ENCODE results near the gene ASCC1. TPM values are rescaled to one million over a fixed set of nuclear protein-coding genes. Genes with fewer than 3 reads are reported as not detected.

The ASCC1 gene
- total and polyA plus RNA-seq, 2 experiments from 2014 or later: 25.2 to 30.0 TPM

DNA sequence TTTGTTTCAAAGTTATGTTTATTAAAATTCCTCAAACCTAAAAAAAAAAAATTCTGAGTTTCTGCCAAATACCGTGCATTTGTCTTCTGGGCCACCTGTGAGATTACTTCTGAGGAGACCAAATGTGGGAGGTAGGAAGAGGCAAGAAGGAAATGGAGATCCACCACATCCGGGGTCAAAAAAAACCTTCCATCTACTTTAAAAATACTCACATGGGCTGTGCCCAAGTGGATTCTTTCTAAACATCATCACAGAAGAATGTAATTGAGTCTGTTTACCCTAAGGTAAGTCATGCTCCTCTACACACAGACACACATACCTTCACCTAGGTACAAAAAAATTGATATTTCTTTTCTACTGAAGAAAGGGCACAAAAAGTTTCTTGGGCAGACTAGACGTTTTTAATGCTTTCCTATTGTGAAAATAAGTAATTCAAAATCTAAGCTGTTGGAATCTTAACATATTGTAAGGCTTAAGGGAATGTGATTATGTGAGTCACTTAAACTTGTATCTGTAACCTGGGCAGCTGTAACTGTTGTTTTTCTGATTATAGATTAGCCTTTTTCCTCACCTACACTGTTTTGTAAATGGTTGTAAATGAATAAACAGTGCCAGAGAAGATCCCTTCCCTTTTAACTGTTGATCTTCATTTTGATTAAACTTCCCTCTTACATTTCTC is 108.6 kb downstream of the ASCC1 start:
- H3K9me3 ChIP-seq (ENCODE audit: low read depth): no peaks in the 10 kb centered on the region
- no peaks in the 10 kb centered on the region for H3K27me3 ChIP-seq (replicated peaks; ENCODE audit: insufficient read depth)
- in situ Hi-C loops (cut with MboI): no loop called here
- no peaks in the 10 kb centered on the region for H4K20me1 ChIP-seq (ENCODE audit: insufficient read depth)
- no peak overlapping the region for H3K27ac ChIP-seq
- no peak overlapping the region for H3K4me3 ChIP-seq
- H3K9me2 ChIP-seq (ENCODE audit: insufficient read depth): no peaks in the 10 kb centered on the region
- 0 out of 2 replicates have a peak, but pooled peaks cover 4% of the 10 kb centered on the region for H3K36me3 ChIP-seq (ENCODE audit: low read depth)
- no peaks in the 10 kb centered on the region for H3K79me2 ChIP-seq (ENCODE audit: insufficient read depth)
- H3F3A ChIP-seq (ENCODE audit: insufficient read depth): no peaks in the 10 kb centered on the region
- no peak overlapping the region for H3K9ac ChIP-seq
- TF ChIP-seq EZH2phosphoT487 (IDR thresholded peaks at IDR 0.05; ENCODE audit: insufficient read depth, low read depth) (no peak), EZH2 (IDR thresholded peaks at IDR 0.05; ENCODE audit: insufficient read depth, poor library complexity, severe bottlenecking) (no peak)
- no peak overlapping the region for H3K4me2 ChIP-seq (ENCODE audit: unreplicated experiment)
- WGBS, 2 experiments (ENCODE audit: low coverage in 1 of 2, low lambda C conversion rate in 2 of 2, missing lambda C conversion rate in 2 of 2): 59 to 77% methylated on average over 3 of the region's 3 CpGs
- peak; percentile 10 for DNase-seq
- H3K4me1 ChIP-seq (ENCODE audit: insufficient read depth): 0 out of 2 replicates have a peak, but pooled peaks cover 9% of the 10 kb centered on the region
- H2AFZ ChIP-seq: no peak overlapping the region

DNA sequence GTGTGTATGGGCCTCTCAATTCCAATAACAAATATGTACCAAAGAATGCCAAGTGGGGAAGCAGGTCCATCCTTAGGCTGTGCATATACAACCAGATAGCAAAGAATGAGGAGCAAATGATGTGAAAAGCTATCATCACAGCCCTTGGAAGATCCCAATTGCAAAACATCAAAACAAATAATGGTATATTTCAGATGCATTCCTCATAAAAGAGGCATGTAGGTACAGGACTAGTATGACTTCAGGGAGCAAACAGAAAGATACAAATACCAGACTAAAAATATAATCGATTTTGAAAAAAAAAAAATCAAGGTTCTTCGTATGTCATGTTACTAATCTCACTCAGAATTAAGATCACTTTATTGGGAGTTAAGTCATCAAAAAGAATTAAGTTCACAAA is 109.2 kb downstream of the ASCC1 start:
- Histone ChIP-seq H3K4me1 (ENCODE audit: insufficient read depth) (0 out of 2 replicates have a peak, but pooled peaks cover 9% of the 10 kb centered on the region), H3K4me3 (no peak overlapping the region), H3K4me2 (ENCODE audit: unreplicated experiment) (no peak overlapping the region), H3F3A (ENCODE audit: insufficient read depth) (no peaks in the 10 kb centered on the region), H3K9ac (no peak overlapping the region), H2AFZ (no peak overlapping the region), H3K27ac (no peak overlapping the region), H3K27me3 (replicated peaks; ENCODE audit: insufficient read depth) (no peaks in the 10 kb centered on the region), H3K9me2 (ENCODE audit: insufficient read depth) (no peaks in the 10 kb centered on the region), H3K36me3 (ENCODE audit: low read depth) (0 out of 2 replicates have a peak, but pooled peaks cover 9% of the 10 kb centered on the region), H3K79me2 (ENCODE audit: insufficient read depth) (no peaks in the 10 kb centered on the region), H3K9me3 (ENCODE audit: low read depth) (no peaks in the 10 kb centered on the region), H4K20me1 (ENCODE audit: insufficient read depth) (no peaks in the 10 kb centered on the region)
- DNase-seq: no peak
- TF ChIP-seq EZH2 (IDR thresholded peaks at IDR 0.05; ENCODE audit: insufficient read depth, poor library complexity, severe bottlenecking) (no peak), EZH2phosphoT487 (IDR thresholded peaks at IDR 0.05; ENCODE audit: insufficient read depth, low read depth) (no peak)
- 61 to 79% methylated on average over 2 of the region's 2 CpGs for WGBS, 2 experiments (ENCODE audit: low coverage in 1 of 2, low lambda C conversion rate in 2 of 2, missing lambda C conversion rate in 2 of 2)
- in situ Hi-C loops (cut with MboI): no loop called here

DNA sequence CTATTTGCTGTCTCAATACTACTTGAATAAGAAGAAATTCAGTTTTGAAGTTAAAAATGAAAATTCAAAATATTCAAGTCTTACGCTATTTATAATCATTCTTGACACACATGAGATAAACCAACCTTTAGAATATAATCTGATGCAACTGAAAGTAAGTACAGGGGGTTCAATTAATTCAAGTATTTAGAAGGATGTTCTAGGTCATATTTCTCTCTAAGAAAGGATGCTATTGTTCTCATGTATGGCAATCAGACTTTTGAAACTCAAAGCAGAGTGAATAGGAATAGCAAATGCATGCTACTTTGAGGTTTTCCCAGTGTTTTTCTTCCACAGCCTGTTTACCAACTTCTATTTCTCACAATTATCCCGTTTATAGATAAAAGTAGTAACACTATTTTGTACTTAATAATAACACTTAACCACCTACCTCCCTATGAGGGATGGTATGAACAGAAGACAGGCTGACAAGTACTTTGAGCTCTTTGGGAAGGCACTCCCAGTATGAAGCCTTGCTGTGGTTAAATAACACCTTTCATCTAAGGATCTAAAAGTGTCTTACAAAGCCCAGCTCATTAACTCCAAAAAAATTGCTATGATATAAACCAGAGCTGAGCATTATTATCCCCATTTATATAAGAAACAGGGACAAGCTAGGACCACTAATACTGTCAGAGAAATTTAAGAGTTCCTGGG is 109.8 kb downstream of the ASCC1 start:
- no peaks in the 10 kb centered on the region for H3K9me2 ChIP-seq (ENCODE audit: insufficient read depth)
- in situ Hi-C loops (cut with MboI): no loop called here
- H2AFZ ChIP-seq: no peak overlapping the region
- DNase-seq: no peak
- no peaks in the 10 kb centered on the region for H3K9me3 ChIP-seq (ENCODE audit: low read depth)
- no peak overlapping the region for H3K27ac ChIP-seq
- no peaks in the 10 kb centered on the region for H4K20me1 ChIP-seq (ENCODE audit: insufficient read depth)
- no peaks in the 10 kb centered on the region for H3K27me3 ChIP-seq (replicated peaks; ENCODE audit: insufficient read depth)
- 0 out of 2 replicates have a peak, but pooled peaks cover 9% of the 10 kb centered on the region for H3K4me1 ChIP-seq (ENCODE audit: insufficient read depth)
- no peak overlapping the region for H3K4me3 ChIP-seq
- TF ChIP-seq EZH2 (IDR thresholded peaks at IDR 0.05; ENCODE audit: insufficient read depth, poor library complexity, severe bottlenecking) (no peak), EZH2phosphoT487 (IDR thresholded peaks at IDR 0.05; ENCODE audit: insufficient read depth, low read depth) (no peak)
- H3K4me2 ChIP-seq (ENCODE audit: unreplicated experiment): no peak overlapping the region
- H3F3A ChIP-seq (ENCODE audit: insufficient read depth): no peaks in the 10 kb centered on the region
- WGBS, 2 experiments (ENCODE audit: low coverage in 1 of 2, low lambda C conversion rate in 2 of 2, missing lambda C conversion rate in 2 of 2): 71 to 89% methylated on average over 2 of the region's 2 CpGs
- no peaks in the 10 kb centered on the region for H3K79me2 ChIP-seq (ENCODE audit: insufficient read depth)
- no peak overlapping the region for H3K9ac ChIP-seq
- H3K36me3 ChIP-seq (ENCODE audit: low read depth): peaks cover 14% of the 10 kb centered on the region; the same call in 1 of the 2 replicates

DNA sequence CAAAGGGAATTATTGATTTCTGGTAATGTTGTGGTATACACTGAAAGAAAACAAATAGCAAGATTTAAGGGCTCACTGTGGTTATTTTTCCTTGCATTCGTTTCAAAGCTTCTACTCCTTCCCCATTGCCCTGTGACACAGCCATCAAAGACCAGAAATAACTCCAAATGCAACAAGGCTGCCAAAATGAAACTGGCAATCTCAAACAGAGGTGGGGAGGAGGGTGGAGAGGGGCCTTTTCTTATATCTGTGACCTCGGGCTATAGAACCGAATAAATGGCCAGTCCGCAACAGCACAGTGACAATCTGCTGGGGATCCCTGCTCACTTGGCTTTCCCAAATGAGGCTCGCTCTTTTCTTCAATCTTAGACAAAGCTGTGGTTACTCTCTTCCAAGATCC is 110.4 kb downstream of the ASCC1 start:
- no peak overlapping the region for H2AFZ ChIP-seq
- H3K36me3 ChIP-seq (ENCODE audit: low read depth): peaks cover 14% of the 10 kb centered on the region; the same call in 1 of the 2 replicates
- H3K9me3 ChIP-seq (ENCODE audit: low read depth): no peaks in the 10 kb centered on the region
- no peaks in the 10 kb centered on the region for H3K9me2 ChIP-seq (ENCODE audit: insufficient read depth)
- DNase-seq: no peak
- no peak overlapping the region for H3K27ac ChIP-seq
- H3K27me3 ChIP-seq (replicated peaks; ENCODE audit: insufficient read depth): no peaks in the 10 kb centered on the region
- no peaks in the 10 kb centered on the region for H4K20me1 ChIP-seq (ENCODE audit: insufficient read depth)
- no peak overlapping the region for H3K4me3 ChIP-seq
- TF ChIP-seq EZH2 (IDR thresholded peaks at IDR 0.05; ENCODE audit: insufficient read depth, poor library complexity, severe bottlenecking) (no peak), EZH2phosphoT487 (IDR thresholded peaks at IDR 0.05; ENCODE audit: insufficient read depth, low read depth) (no peak)
- WGBS, 2 experiments (ENCODE audit: low coverage in 1 of 2, low lambda C conversion rate in 2 of 2, missing lambda C conversion rate in 2 of 2): 92 to 97% methylated on average over 5 of the region's 5 CpGs
- no peak overlapping the region for H3K9ac ChIP-seq
- H3K79me2 ChIP-seq (ENCODE audit: insufficient read depth): no peaks in the 10 kb centered on the region
- 0 out of 2 replicates have a peak, but pooled peaks cover 9% of the 10 kb centered on the region for H3K4me1 ChIP-seq (ENCODE audit: insufficient read depth)
- in situ Hi-C loops (cut with MboI): no loop called here
- H3K4me2 ChIP-seq (ENCODE audit: unreplicated experiment): no peak overlapping the region
- H3F3A ChIP-seq (ENCODE audit: insufficient read depth): no peaks in the 10 kb centered on the region

Data from GM23248 (cell line).